22Rv1 (cell line): ENCODE results near the gene ATP5ME.

Experiments used
- CTCF ChIP-seq: fragments of 450-650 bp; IDR thresholded peaks from 2 replicates; pipeline ENCODE4 v1.5.1; 2017; ENCODE audit warnings: mild to moderate bottlenecking
- ZFX ChIP-seq: fragments of 450-650 bp; IDR thresholded peaks from 2 replicates; pipeline ENCODE4 v1.6.1; 2017; ENCODE audit warnings: antibody characterized with exemption, borderline replicate concordance

- TF ChIP-seq CTCF (no peak), ZFX (no peak)
These were observed 4.4 kb upstream of the ATP5ME start for GRCh38 chr4:678331-679103.
